H1 (cell line): ENCODE data around the gene SLC22A23.
"Not testable (repeated sequence)": the region's sequence is repeated elsewhere in the genome, so short reads cannot be mapped to it uniquely, and the experiment has no call there.

Experiments
- EZH2 ChIP-seq: fragments of 200-600 bp; sonication (generic); IDR thresholded peaks from 2 replicates; pipeline ENCODE4 v1.7.1; 2012; ENCODE audit warnings: low read depth, mild to moderate bottlenecking, moderate library complexity, low read length, inconsistent platforms; ENCODE audit not compliant: severe bottlenecking
- HDAC2 ChIP-seq, 2 experiments: fragments of 300-600 bp in 1 of 2; sonication (generic) in 1 of 2; IDR thresholded peaks; 2 replicates each; pipeline ENCODE4 v1.6.1; 2011 to 2012; ENCODE audit warnings: low read depth in 2 of 2, low read length in 2 of 2, mild to moderate bottlenecking in 2 of 2, moderate library complexity in 2 of 2, borderline replicate concordance in 1 of 2, inconsistent platforms in 1 of 2
- POLR2A ChIP-seq, 2 experiments: IDR thresholded peaks; 1 replicate in 1 of 2; 2 replicates in 1 of 2; pipeline ENCODE4 v1.6.1; 2011; ENCODE audit warnings: low read depth in 2 of 2, low read length in 2 of 2, mild to moderate bottlenecking in 2 of 2; ENCODE audit errors: control extremely low read depth in 1 of 2
- SIN3A ChIP-seq, 2 experiments: IDR thresholded peaks in 1 of 2; conservative IDR thresholded peaks in 1 of 2; 2 replicates each; pipeline ENCODE4 v1.6.1; 2011 to 2012; ENCODE audit warnings: low read length in 2 of 2, improper control_type of control experiment in 1 of 2, low read depth in 1 of 2, mild to moderate bottlenecking in 1 of 2
- TAF1 ChIP-seq: IDR thresholded peaks from 2 replicates; pipeline ENCODE4 v1.6.1; 2011; ENCODE audit warnings: mild to moderate bottlenecking, low read depth, low read length

GRCh38 chr6:3378398-3378782 lies 78.5 kb downstream of the SLC22A23 start:
- not testable (repeated sequence) for TF ChIP-seq TAF1; HDAC2 (IDR thresholded peaks at IDR 0.05; ENCODE audit: borderline replicate concordance in 1 of 2, low read depth in 2 of 2, low read length in 2 of 2); EZH2; POLR2A (IDR thresholded peaks at IDR 0.05; ENCODE audit: control extremely low read depth in 1 of 2, low read depth in 2 of 2, low read length in 2 of 2); SIN3A (conservative IDR thresholded peaks at IDR 0.05 in 1 of 2, IDR thresholded peaks at IDR 0.05 in 1 of 2; ENCODE audit: low read depth in 1 of 2, low read length in 2 of 2)
